Natural killer cell (primary cell): ENCODE data around the gene ITIH2. TPM values are rescaled to one million over a fixed set of nuclear protein-coding genes. Genes with fewer than 3 reads are reported as not detected.
"Not testable (repeated sequence)": the region's sequence is repeated elsewhere in the genome, so short reads cannot be mapped to it uniquely, and the experiment has no call there.

Source experiments
- ATAC-seq, 3 donors: fragments of 150-1000 bp in 2 of 3; fragments of 200-7000 bp in 1 of 3; cut with Tn5 transposase; 1 replicate in 1 of 3; 2 replicates in 2 of 3; pipeline ENCODE4 v1.10.0; 2021; ENCODE audit warnings: mild to moderate bottlenecking in 2 of 3, moderate library complexity in 2 of 3
- DNase-seq, 2 donors: peaks; one replicate each; pipeline versions ENCODE4 v3.0.0 to v3.0.0-alpha.2; 2013 to 2021; ENCODE audit warnings: mixed read lengths in 1 of 2
- H3K27ac ChIP-seq: one replicate; pipeline ENCODE4 v1.5.1; 2013; ENCODE audit warnings: mild to moderate bottlenecking, low read length
- H3K27me3 ChIP-seq: one replicate; pipeline ENCODE4 v1.6.1; 2013; ENCODE audit warnings: low read length; ENCODE audit not compliant: control insufficient read depth, insufficient read depth
- H3K36me3 ChIP-seq: one replicate; pipeline ENCODE4 v1.6.1; 2013; ENCODE audit warnings: low read length; ENCODE audit not compliant: control insufficient read depth, insufficient read depth
- H3K4me1 ChIP-seq: one replicate; pipeline ENCODE4 v1.6.1; 2013; ENCODE audit warnings: low read length; ENCODE audit not compliant: control insufficient read depth, insufficient read depth
- H3K4me3 ChIP-seq: one replicate; pipeline ENCODE4 v1.5.1; 2013; ENCODE audit warnings: low read length
- H3K9me3 ChIP-seq: one replicate; pipeline ENCODE4 v1.6.1; 2013; ENCODE audit warnings: low read length; ENCODE audit not compliant: control insufficient read depth, insufficient read depth
- H3K27ac Mint-ChIP-seq, 2 donors: one replicate each; pipeline ENCODE4 v1.8.0; 2022; ENCODE audit warnings: mild to moderate bottlenecking in 2 of 2, mixed read lengths in 2 of 2, moderate library complexity in 1 of 2
- H3K27me3 Mint-ChIP-seq, 2 donors: one replicate each; pipeline ENCODE4 v1.8.0; 2022; ENCODE audit warnings: low read depth in 2 of 2, mixed read lengths in 2 of 2
- H3K36me3 Mint-ChIP-seq: one replicate; pipeline ENCODE4 v1.8.0; 2022; ENCODE audit warnings: mixed read lengths
- H3K4me1 Mint-ChIP-seq, 2 donors: one replicate each; pipeline ENCODE4 v1.8.0; 2022; ENCODE audit warnings: mixed read lengths in 2 of 2
- H3K4me3 Mint-ChIP-seq: one replicate; pipeline ENCODE4 v1.8.0; 2022; ENCODE audit warnings: mild to moderate bottlenecking, moderate library complexity, mixed read lengths
- H3K9me3 Mint-ChIP-seq, 2 donors: one replicate each; pipeline ENCODE4 v1.8.0; 2022; ENCODE audit warnings: mixed read lengths in 2 of 2
- WGBS: methylation state at CpG from one replicate; pipeline ENCODE4 v1.1.7; 2013; ENCODE audit warnings: missing lambda C conversion rate; ENCODE audit not compliant: insufficient coverage; 5-methylcytosine and 5-hydroxymethylcytosine counted together
- intact Hi-C: fragments of 100-400 bp; cut with micrococcal nuclease; formaldehyde crosslinking; loops from one replicate; pipeline ENCODE4 v1.14.2; 2022
- total RNA-seq, 4 donors: library from RNA; stranded (reverse); fragments of 120-200 nt in 1 of 4; gene quantifications; one replicate each; pipeline versions ENCODE4 v1.2.3 to v1.2.4, GENCODE V29; 2013 to 2022
- TF ChIP-seq, protein P1 (sequence below): fragments of 200-600 bp; IDR thresholded peaks from one replicate; pipeline ENCODE4 v1.8.0; 2022; ENCODE audit warnings: antibody characterized with exemption

The ITIH2 gene
- total RNA-seq, 3 donors from 2014 or later (not counting 1 experiment from before 2014, with no cell fraction given), result not detected

GRCh38 chr10:7708832-7709231, 5.7 kb downstream of the ITIH2 start:
- Mint-ChIP-seq H3K4me1 (no peaks in the 10 kb centered on the region), H3K27ac (no peak overlapping the region), H3K27me3 (peaks cover 22 to 61% of the 10 kb centered on the region in 2 donors), H3K4me3 (no peak overlapping the region), H3K36me3 (no peaks in the 10 kb centered on the region), H3K9me3 (no peaks in the 10 kb centered on the region)
- H3K27ac ChIP-seq, result no peak overlapping the region
- H3K4me3 ChIP-seq, result no peak overlapping the region
- H3K27me3 ChIP-seq, result peaks cover 4% of the 10 kb centered on the region
- H3K4me1 ChIP-seq, result no peaks in the 10 kb centered on the region
- H3K9me3 ChIP-seq, result no peaks in the 10 kb centered on the region
- TF ChIP-seq, protein P1, sequence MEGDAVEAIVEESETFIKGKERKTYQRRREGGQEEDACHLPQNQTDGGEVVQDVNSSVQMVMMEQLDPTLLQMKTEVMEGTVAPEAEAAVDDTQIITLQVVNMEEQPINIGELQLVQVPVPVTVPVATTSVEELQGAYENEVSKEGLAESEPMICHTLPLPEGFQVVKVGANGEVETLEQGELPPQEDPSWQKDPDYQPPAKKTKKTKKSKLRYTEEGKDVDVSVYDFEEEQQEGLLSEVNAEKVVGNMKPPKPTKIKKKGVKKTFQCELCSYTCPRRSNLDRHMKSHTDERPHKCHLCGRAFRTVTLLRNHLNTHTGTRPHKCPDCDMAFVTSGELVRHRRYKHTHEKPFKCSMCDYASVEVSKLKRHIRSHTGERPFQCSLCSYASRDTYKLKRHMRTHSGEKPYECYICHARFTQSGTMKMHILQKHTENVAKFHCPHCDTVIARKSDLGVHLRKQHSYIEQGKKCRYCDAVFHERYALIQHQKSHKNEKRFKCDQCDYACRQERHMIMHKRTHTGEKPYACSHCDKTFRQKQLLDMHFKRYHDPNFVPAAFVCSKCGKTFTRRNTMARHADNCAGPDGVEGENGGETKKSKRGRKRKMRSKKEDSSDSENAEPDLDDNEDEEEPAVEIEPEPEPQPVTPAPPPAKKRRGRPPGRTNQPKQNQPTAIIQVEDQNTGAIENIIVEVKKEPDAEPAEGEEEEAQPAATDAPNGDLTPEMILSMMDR, result no peak
- no peak for DNase-seq
- intact Hi-C loops, result no loop called here
- WGBS, result 83% methylated on average over 4 of the region's 4 CpGs
- no peak for ATAC-seq
- H3K36me3 ChIP-seq, result no peaks in the 10 kb centered on the region

DNA sequence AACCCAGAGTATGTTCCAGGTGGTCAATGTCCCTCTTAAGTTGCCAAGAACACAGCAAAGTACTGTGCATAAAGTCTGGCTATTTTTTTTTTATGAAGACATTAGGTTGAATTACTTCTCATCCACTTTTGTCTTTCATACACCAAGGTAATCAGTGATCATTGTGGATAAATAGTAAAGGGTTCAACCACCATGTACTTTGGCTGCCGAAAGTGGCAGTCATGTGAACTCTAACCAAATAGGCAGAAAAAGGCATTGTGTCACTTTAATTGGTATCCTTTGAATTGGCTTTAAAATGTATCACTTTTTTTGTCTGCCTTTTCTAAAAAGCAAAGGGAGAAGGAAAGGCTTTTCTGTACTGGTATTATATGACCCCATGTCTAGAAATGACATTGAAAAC, 7.3 kb downstream of the ITIH2 start:
- no peaks in the 10 kb centered on the region for H3K9me3 ChIP-seq
- TF ChIP-seq, protein P1, result no peak
- 100% methylated on average over 1 of the region's 1 CpG for WGBS

GRCh38 chr10:7711075-7711474, 8.0 kb downstream of the ITIH2 start:
- H3K9me3 Mint-ChIP-seq, H3K9me3 ChIP-seq, intact Hi-C loops, H3K27me3 ChIP-seq, H3K27ac Mint-ChIP-seq, H3K36me3 Mint-ChIP-seq, H3K4me1 ChIP-seq, H3K36me3 ChIP-seq, ATAC-seq, H3K4me3 Mint-ChIP-seq, H3K4me1 Mint-ChIP-seq, H3K4me3 ChIP-seq, DNase-seq, H3K27ac ChIP-seq: not testable (repeated sequence)
- H3K27me3 Mint-ChIP-seq, result peaks cover 20 to 43% of the 10 kb centered on the region in 2 donors
- WGBS, result 98% methylated on average over 5 of the region's 5 CpGs

More for the DNA sequence above, 7.3 kb downstream of the ITIH2 start:
- Histone ChIP-seq H3K4me1 (no peaks in the 10 kb centered on the region), H3K27me3 (peaks cover 4% of the 10 kb centered on the region), H3K27ac (no peak overlapping the region), H3K36me3 (no peaks in the 10 kb centered on the region), H3K4me3 (no peak overlapping the region)
- H3K27me3 Mint-ChIP-seq, result peaks cover 23 to 50% of the 10 kb centered on the region in 2 donors
- intact Hi-C loops, result no loop called here
- no peak for ATAC-seq
- H3K4me1 Mint-ChIP-seq, result no peaks in the 10 kb centered on the region
- no peak overlapping the region for H3K27ac Mint-ChIP-seq
- no peaks in the 10 kb centered on the region for H3K9me3 Mint-ChIP-seq
- H3K36me3 Mint-ChIP-seq, result no peaks in the 10 kb centered on the region
- no peak for DNase-seq
- H3K4me3 Mint-ChIP-seq, result no peak overlapping the region

DNA sequence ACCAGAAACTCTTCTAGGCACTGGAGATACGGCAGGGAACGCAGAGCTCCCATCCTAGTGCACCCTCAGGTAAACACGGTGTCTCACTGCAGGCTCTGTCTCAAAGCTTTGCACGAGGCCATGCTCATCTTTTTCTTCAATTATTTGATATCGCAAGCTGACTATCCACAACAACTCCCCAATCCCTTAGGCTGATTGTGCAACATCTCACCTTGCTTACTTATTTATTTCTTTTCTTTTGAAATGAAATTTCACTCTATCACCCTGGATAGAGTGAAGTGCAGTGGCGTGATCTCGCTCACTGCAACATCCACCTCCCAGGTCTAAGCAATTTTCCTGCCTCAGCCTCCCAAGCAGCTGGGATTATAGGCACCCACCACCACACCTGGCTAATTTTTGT, 12.4 kb downstream of the ITIH2 start:
- no peak overlapping the region for H3K27ac Mint-ChIP-seq
- H3K4me3 ChIP-seq, result no peak overlapping the region
- H3K27ac ChIP-seq, result no peak overlapping the region
- H3K36me3 Mint-ChIP-seq, result no peaks in the 10 kb centered on the region
- 89% methylated on average over 7 of the region's 7 CpGs for WGBS
- no peaks in the 10 kb centered on the region for H3K36me3 ChIP-seq
- peaks cover 11 to 14% of the 10 kb centered on the region in 2 donors for H3K4me1 Mint-ChIP-seq
- H3K9me3 ChIP-seq, result no peaks in the 10 kb centered on the region
- H3K27me3 Mint-ChIP-seq, result peaks cover 14 to 42% of the 10 kb centered on the region in 2 donors
- no peaks in the 10 kb centered on the region for H3K9me3 Mint-ChIP-seq
- no peak for ATAC-seq
- DNase-seq, result no peak
- peaks cover 7% of the 10 kb centered on the region for H3K4me1 ChIP-seq
- no peak overlapping the region for H3K4me3 Mint-ChIP-seq
- TF ChIP-seq, protein P1, result no peak
- intact Hi-C loops, result no loop called here
- no peaks in the 10 kb centered on the region for H3K27me3 ChIP-seq
